Transverse colon (tissue), 3 donors: Measurements from ENCODE around the gene ATL1.

Source experiments
- CTCF ChIP-seq, 5 experiments: fragments of 200-600 bp in 3 of 5; fragments of 450-650 bp in 2 of 5; sonication (generic) in 3 of 5; IDR thresholded peaks; 1 replicate in 2 of 5; 2 replicates in 3 of 5; pipeline ENCODE4 v1.5.1; 2016 to 2017; ENCODE audit warnings: antibody characterized with exemption in 5 of 5, inconsistent platforms in 3 of 5, mild to moderate bottlenecking in 2 of 5, moderate library complexity in 1 of 5
- EP300 ChIP-seq: sonication (generic); formaldehyde crosslinking; IDR thresholded peaks from one replicate; pipeline ENCODE4 v1.6.1; 2017; ENCODE audit warnings: antibody characterized with exemption, low read depth
- POLR2A ChIP-seq: fragments of 450-650 bp; IDR thresholded peaks from one replicate; pipeline ENCODE4 v1.6.1; 2016; ENCODE audit warnings: antibody characterized with exemption, mild to moderate bottlenecking, moderate library complexity

DNA sequence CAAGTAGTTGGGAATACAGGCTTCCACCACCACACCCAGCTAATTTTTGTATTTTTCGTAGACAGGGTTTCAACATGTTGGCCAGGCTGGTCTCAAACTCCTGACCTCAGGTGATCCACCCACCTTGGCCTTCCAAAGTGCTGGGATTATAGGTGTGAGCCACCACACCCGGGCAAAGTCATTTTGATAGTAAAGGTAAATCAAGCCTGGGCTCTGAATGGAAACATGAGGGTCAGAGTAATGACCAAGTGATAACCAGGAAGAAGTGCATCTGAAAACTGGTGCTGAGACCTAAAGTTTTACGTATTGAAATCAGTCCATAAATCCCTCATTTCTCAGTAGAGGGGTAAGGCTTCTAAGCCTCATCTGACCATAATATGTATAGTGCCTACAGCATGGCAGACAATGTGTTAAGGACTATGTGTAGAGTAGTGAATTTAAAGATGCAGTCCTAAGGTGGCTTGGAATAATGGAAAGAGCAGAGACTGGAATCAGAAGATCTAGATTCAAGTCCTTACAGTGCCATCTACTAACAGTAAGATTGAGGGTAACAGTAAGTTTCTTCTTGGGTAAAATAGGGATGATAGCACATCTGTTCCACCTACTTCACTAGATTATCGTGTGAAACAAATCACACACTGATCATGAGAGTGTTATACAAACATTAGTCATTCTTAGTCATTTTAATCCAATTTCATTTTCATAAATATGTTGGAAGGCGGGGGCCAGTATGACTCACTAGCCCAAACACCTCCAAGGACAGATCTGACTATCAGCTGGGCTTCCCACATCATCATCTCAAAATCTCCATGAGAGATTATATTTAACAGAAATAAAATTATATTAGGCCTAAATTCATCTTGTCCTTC lies 38.8 kb upstream of the ATL1 start:
- TF ChIP-seq CTCF (IDR thresholded peaks at IDR 0.05), result no peak
- no peak for TF ChIP-seq POLR2A
- no peak for TF ChIP-seq EP300
